ENCODE data around the gene COL6A2. TPM values are rescaled to one million over a fixed set of nuclear protein-coding genes. Genes with fewer than 3 reads are reported as not detected.

Gene COL6A2
- polyA plus RNA-seq, 2 of the 4 experiments (the other 2 are of a cell fraction): 2.3 to 13.1 TPM

GRCh38 chr21:46081862-46082712 lies 15.8 kb upstream of the COL6A2 start (continued):
- TF ChIP-seq USF2 (IDR thresholded peaks at IDR 0.05) (no peak), RAD21 (conservative IDR thresholded peaks at IDR 0.05 in 1 of 2, IDR thresholded peaks at IDR 0.05 in 1 of 2) (no peak), ZC3H11A (IDR thresholded peaks at IDR 0.05) (no peak), JUN (IDR thresholded peaks at IDR 0.05) (no peak), CEBPB (IDR thresholded peaks at IDR 0.05) (no peak), PBX3 (IDR thresholded peaks at IDR 0.05) (no peak), RNF2 (IDR thresholded peaks at IDR 0.05; ENCODE audit: borderline replicate concordance, low read depth) (no peak), HOXB13 (CRISPR knock-in tag; IDR thresholded peaks at IDR 0.05; ENCODE audit: low read depth) (no peak), GATA3 (IDR thresholded peaks at IDR 0.05; ENCODE audit: borderline replicate concordance) (no peak)

- no peak overlapping the region for H3K4me3 ChIP-seq
- DNase-seq (ENCODE audit: low read depth in 1 of 2, low spot score in 1 of 2): no peak
- POLR2A ChIA-PET: no interaction called here
- no peaks in the 10 kb centered on the region for H3K9me3 ChIP-seq
- H3K27ac ChIP-seq: no peak overlapping the region
- no peak for FAIRE-seq
- TF ChIP-seq BCL3 (IDR thresholded peaks at IDR 0.05): no peak
- no peak for TF ChIP-seq POLR2AphosphoS2 (conservative IDR thresholded peaks at IDR 0.05; ENCODE audit: low read length)
- no peak for TF ChIP-seq TFCP2L1 (CRISPR knock-in tag; IDR thresholded peaks at IDR 0.05)
- TF ChIP-seq HDAC2 (IDR thresholded peaks at IDR 0.05): no peak
- no peak for TF ChIP-seq FOXS1 (CRISPR knock-in tag; IDR thresholded peaks at IDR 0.05)
- no peak for ATAC-seq
- CTCF ChIA-PET: no interaction called here
- H3K4me2 ChIP-seq: no peak overlapping the region
- no peaks in the 10 kb centered on the region for H3K4me1 ChIP-seq
- no CpG with 5 or more reads among the region's 5 CpGs for WGBS (ENCODE audit: missing lambda C conversion rate)
These were observed 15.3 kb upstream of the COL6A2 start for GRCh38 chr21:46082713-46082962.

DNA sequence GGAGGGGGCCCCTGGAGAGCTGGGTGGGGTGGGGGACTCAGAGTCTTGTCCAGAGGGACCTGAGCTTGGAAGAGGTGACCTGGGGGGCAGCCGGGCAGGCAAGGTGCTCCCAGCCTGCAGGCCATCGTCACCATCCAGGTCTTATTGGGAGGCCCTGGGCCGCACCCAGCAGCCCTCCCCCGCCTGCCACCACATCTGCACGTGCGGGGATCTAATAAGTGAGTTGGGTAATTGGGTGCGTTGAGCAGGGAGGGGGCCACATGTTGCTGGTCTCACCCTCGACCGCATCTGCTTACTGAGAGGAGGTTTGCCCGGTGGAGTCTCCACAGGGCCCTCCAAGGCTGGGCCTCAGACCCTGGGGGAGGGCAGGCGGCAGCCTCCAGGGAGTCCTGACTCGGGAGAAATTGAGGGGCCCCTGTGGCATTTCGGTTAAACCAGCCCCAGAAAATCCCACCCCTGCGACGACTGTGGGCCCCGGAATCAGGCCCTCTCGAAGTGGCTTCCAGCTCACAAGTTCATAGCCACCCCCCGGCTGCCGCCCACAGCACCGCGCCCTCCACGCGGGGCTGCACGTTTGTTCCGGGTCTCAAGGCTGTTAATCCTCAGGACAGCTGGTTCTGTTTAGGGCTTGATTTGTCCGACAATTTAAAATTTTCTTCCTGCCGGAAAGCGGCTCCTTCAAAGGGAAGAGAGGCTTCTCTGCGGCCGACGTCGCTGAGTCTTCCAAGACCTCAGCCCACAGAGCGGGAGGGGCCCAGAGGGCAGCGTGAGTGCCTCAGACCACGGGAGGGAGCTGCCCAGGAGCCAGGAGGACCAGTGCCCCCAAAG lies 14.7 kb upstream of the COL6A2 start:
- POLR2A ChIA-PET: no interaction called here
- CTCF ChIA-PET: no interaction called here
- ATAC-seq (no peak), DNase-seq (ENCODE audit: low read depth in 1 of 2, low spot score in 1 of 2) (no peak), FAIRE-seq (no peak)
- no peaks in the 10 kb centered on the region for H3K9me3 ChIP-seq
- TF ChIP-seq USF2 (IDR thresholded peaks at IDR 0.05) (no peak), ZSCAN20 (CRISPR knock-in tag; IDR thresholded peaks at IDR 0.05) (no peak), KDM5A (IDR thresholded peaks at IDR 0.05) (no peak), POLR2A (IDR thresholded peaks at IDR 0.05; ENCODE audit: low read length) (no peak), SMC3 (IDR thresholded peaks at IDR 0.05) (no peak), HEYL (CRISPR knock-in tag; IDR thresholded peaks at IDR 0.05) (no peak), MYC (IDR thresholded peaks at IDR 0.05; ENCODE audit: borderline replicate concordance, low read length) (no peak), ESRRA (IDR thresholded peaks at IDR 0.05; ENCODE audit: borderline replicate concordance, low read length) (no peak), NFE2L2 (conservative IDR thresholded peaks at IDR 0.05; ENCODE audit: low read length) (no peak), CHD4 (IDR thresholded peaks at IDR 0.05; ENCODE audit: borderline replicate concordance) (no peak), MAZ (IDR thresholded peaks at IDR 0.05; ENCODE audit: borderline replicate concordance, low read depth, low read length) (no peak), POLR2AphosphoS2 (conservative IDR thresholded peaks at IDR 0.05; ENCODE audit: low read length) (no peak), SREBF2 (IDR thresholded peaks at IDR 0.05) (no peak), HOXB13 (CRISPR knock-in tag; IDR thresholded peaks at IDR 0.05; ENCODE audit: low read depth) (no peak), FOSL2 (IDR thresholded peaks at IDR 0.05) (no peak), FOSL2 (CRISPR knock-in tag; IDR thresholded peaks at IDR 0.05) (no peak), CHD2 (IDR thresholded peaks at IDR 0.05; ENCODE audit: low read length, partially characterized antibody) (no peak)
- TF ChIP-seq, protein P1, sequence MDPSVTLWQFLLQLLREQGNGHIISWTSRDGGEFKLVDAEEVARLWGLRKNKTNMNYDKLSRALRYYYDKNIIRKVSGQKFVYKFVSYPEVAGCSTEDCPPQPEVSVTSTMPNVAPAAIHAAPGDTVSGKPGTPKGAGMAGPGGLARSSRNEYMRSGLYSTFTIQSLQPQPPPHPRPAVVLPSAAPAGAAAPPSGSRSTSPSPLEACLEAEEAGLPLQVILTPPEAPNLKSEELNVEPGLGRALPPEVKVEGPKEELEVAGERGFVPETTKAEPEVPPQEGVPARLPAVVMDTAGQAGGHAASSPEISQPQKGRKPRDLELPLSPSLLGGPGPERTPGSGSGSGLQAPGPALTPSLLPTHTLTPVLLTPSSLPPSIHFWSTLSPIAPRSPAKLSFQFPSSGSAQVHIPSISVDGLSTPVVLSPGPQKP (IDR thresholded peaks at IDR 0.05; ENCODE audit: low read depth, low read length): no peak
- no peak overlapping the region for H3K27ac ChIP-seq
- no peaks in the 10 kb centered on the region for H3K4me1 ChIP-seq
- H3K4me3 ChIP-seq: no peak overlapping the region
- 86% methylated on average over 21 of the region's 35 CpGs for WGBS (ENCODE audit: missing lambda C conversion rate)
- H3K4me2 ChIP-seq: no peak overlapping the region

Data from A549 (cell line).